Activated B cell treated with CpG ODN at 0.5 μM for 24 hours (primary cell): ENCODE data around the gene LRRK1. TPM values are rescaled to one million over a fixed set of nuclear protein-coding genes. Genes with fewer than 3 reads are reported as not detected.

Experiments
- ATAC-seq: fragments of 200-7000 bp; cut with Tn5 transposase; one replicate; pipeline ENCODE4 v1.10.0; 2021; ENCODE audit warnings: low read depth, mild to moderate bottlenecking, moderate library complexity
- CTCF ChIA-PET: fragments of 350-600 bp; sonication (Branson Sonifier 250); formaldehyde crosslinking; loops from one replicate; lab custom pipeline; 2021; ENCODE audit warnings: antibody characterized with exemption; lab: Charles Lee
- POLR2A ChIA-PET: fragments of 350-600 bp; sonication (Branson Sonifier 250); formaldehyde crosslinking; loops from one replicate; lab custom pipeline; 2021; ENCODE audit warnings: antibody characterized with exemption; lab: Charles Lee
- DNase-seq: peaks from one replicate; pipeline ENCODE4 v3.0.0; 2022
- H3K27ac Mint-ChIP-seq: one replicate; pipeline ENCODE4 v1.8.0; 2020; ENCODE audit warnings: mixed read lengths
- H3K27me3 Mint-ChIP-seq: one replicate; pipeline ENCODE4 v1.8.0; 2021; ENCODE audit warnings: mixed read lengths
- H3K36me3 Mint-ChIP-seq: one replicate; pipeline ENCODE4 v1.8.0; 2021; ENCODE audit warnings: low read depth, mixed read lengths
- H3K4me1 Mint-ChIP-seq: one replicate; pipeline ENCODE4 v1.8.0; 2021; ENCODE audit warnings: mixed read lengths
- H3K4me3 Mint-ChIP-seq: one replicate; pipeline ENCODE4 v1.8.0; 2020; ENCODE audit warnings: mild to moderate bottlenecking, mixed read lengths
- H3K9me3 Mint-ChIP-seq: one replicate; pipeline ENCODE4 v1.8.0; 2020; ENCODE audit warnings: mixed read lengths
- intact Hi-C: fragments of 100-400 bp; cut with micrococcal nuclease; formaldehyde crosslinking; loops from one replicate; pipeline ENCODE4 v1.15.1; 2024
- total RNA-seq: library from RNA; stranded (reverse); gene quantifications from 2 replicates; pipeline ENCODE4 v1.2.3, GENCODE V29; 2022
- TF ChIP-seq, protein P1 (sequence below): fragments of 200-600 bp; IDR thresholded peaks from one replicate; pipeline ENCODE4 v1.8.0; 2022; ENCODE audit warnings: antibody characterized with exemption, mild to moderate bottlenecking

Gene LRRK1
- total RNA-seq, 1 donor from 2014 or later = 43.5 TPM

- intact Hi-C loops = no loop called here
- Mint-ChIP-seq H3K36me3 (peaks cover 56% of the 10 kb centered on the region), H3K27me3 (no peaks in the 10 kb centered on the region), H3K4me1 (no peaks in the 10 kb centered on the region), H3K9me3 (no peaks in the 10 kb centered on the region), H3K4me3 (no peak overlapping the region), H3K27ac (no peak overlapping the region)
- TF ChIP-seq, protein P1, sequence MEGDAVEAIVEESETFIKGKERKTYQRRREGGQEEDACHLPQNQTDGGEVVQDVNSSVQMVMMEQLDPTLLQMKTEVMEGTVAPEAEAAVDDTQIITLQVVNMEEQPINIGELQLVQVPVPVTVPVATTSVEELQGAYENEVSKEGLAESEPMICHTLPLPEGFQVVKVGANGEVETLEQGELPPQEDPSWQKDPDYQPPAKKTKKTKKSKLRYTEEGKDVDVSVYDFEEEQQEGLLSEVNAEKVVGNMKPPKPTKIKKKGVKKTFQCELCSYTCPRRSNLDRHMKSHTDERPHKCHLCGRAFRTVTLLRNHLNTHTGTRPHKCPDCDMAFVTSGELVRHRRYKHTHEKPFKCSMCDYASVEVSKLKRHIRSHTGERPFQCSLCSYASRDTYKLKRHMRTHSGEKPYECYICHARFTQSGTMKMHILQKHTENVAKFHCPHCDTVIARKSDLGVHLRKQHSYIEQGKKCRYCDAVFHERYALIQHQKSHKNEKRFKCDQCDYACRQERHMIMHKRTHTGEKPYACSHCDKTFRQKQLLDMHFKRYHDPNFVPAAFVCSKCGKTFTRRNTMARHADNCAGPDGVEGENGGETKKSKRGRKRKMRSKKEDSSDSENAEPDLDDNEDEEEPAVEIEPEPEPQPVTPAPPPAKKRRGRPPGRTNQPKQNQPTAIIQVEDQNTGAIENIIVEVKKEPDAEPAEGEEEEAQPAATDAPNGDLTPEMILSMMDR = no peak
- CTCF ChIA-PET = interaction anchor here (0.7 to 4.2 kb wide), 4 partner anchors 9 to 240 kb away, joined by 3 to 48 read pairs (median 7); no protein-coding TSS in a partner anchor
- no peak for DNase-seq
- no peak for ATAC-seq
- POLR2A ChIA-PET = no interaction called here
Observed at GRCh38 chr15:101017093-101017754, 98.1 kb downstream of the LRRK1 start.

GRCh38 chr15:101018016-101018415 is 98.9 kb downstream of the LRRK1 start:
- ChIA-PET CTCF (no interaction called here), POLR2A (no interaction called here)
- DNase-seq (no peak), ATAC-seq (no peak)
- peaks cover 62% of the 10 kb centered on the region for H3K36me3 Mint-ChIP-seq
- H3K4me3 Mint-ChIP-seq = no peak overlapping the region
- intact Hi-C loops = no loop called here
- no peaks in the 10 kb centered on the region for H3K27me3 Mint-ChIP-seq
- TF ChIP-seq, protein P1 = no peak
- no peak overlapping the region for H3K27ac Mint-ChIP-seq
- no peaks in the 10 kb centered on the region for H3K9me3 Mint-ChIP-seq
- no peaks in the 10 kb centered on the region for H3K4me1 Mint-ChIP-seq

DNA sequence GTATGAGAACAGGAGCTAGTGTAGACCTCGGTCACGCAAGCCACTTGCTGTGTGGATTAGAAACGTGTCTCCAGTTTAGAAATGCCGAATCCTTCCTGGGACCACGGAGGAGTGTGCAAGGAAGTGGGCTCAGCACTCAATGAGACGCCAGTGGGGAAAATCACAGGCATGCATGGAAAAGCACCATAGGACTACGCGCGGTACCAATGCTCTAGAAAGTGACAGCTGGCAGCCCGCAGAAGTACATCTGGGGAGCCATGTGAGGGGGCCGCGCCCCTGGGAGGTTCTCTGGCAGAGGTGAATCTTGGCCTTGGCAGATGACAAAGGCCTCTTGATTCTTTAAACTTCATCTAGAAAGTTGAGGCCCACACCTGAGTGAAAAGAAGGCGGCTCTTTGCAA is 99.3 kb downstream of the LRRK1 start:
- H3K9me3 Mint-ChIP-seq = no peaks in the 10 kb centered on the region
- no peak overlapping the region for H3K27ac Mint-ChIP-seq
- no peaks in the 10 kb centered on the region for H3K27me3 Mint-ChIP-seq
- peaks cover 61% of the 10 kb centered on the region for H3K36me3 Mint-ChIP-seq
- H3K4me3 Mint-ChIP-seq = no peak overlapping the region
- ChIA-PET CTCF (interaction anchor here (1.2 to 4.3 kb wide), 3 partner anchors 10 to 240 kb away, joined by 3 to 19 read pairs (median 5); no protein-coding TSS in a partner anchor), POLR2A (no interaction called here)
- no peak for DNase-seq
- TF ChIP-seq, protein P1 = no peak
- H3K4me1 Mint-ChIP-seq = no peaks in the 10 kb centered on the region
- ATAC-seq = no peak
- intact Hi-C loops = no loop called here

GRCh38 chr15:101019366-101019896 is 100.3 kb downstream of the LRRK1 start:
- intact Hi-C loops = no loop called here

GRCh38 chr15:101020451-101020850 is 101.3 kb downstream of the LRRK1 start:
- ATAC-seq (no peak), DNase-seq (no peak)
- H3K9me3 Mint-ChIP-seq = no peaks in the 10 kb centered on the region
- CTCF ChIA-PET = interaction anchor here (0.8 to 4.3 kb wide), 2 partner anchors 12 to 238 kb away, joined by 3 to 19 read pairs; no protein-coding TSS in a partner anchor
- peaks cover 61% of the 10 kb centered on the region for H3K36me3 Mint-ChIP-seq
- no peak overlapping the region for H3K27ac Mint-ChIP-seq
- intact Hi-C loops = no loop called here
- POLR2A ChIA-PET = no interaction called here
- H3K4me1 Mint-ChIP-seq = no peaks in the 10 kb centered on the region
- no peak overlapping the region for H3K4me3 Mint-ChIP-seq
- H3K27me3 Mint-ChIP-seq = no peaks in the 10 kb centered on the region
- TF ChIP-seq, protein P1 = no peak

More at GRCh38 chr15:101019366-101019896, 100.3 kb downstream of the LRRK1 start:
- Mint-ChIP-seq H3K27ac (no peak overlapping the region), H3K4me1 (no peaks in the 10 kb centered on the region), H3K27me3 (no peaks in the 10 kb centered on the region), H3K36me3 (peaks cover 62% of the 10 kb centered on the region), H3K9me3 (no peaks in the 10 kb centered on the region), H3K4me3 (no peak overlapping the region)
- DNase-seq (no peak), ATAC-seq (no peak)
- TF ChIP-seq, protein P1 = no peak
- ChIA-PET POLR2A (no interaction called here), CTCF (interaction anchor here (0.6 to 4.3 kb wide), 4 partner anchors 11 to 239 kb away, joined by 3 to 19 read pairs (median 4); no protein-coding TSS in a partner anchor)
